A549 (cell line): ENCODE measurements around the gene RANBP2.

Experiments used
- EP300 ChIP-seq, 2 experiments: fragments of >200 bp; sonication (Bioruptor Twin); formaldehyde crosslinking; IDR thresholded peaks; 2 replicates in 1 of 2; 3 replicates in 1 of 2; pipeline ENCODE4 v1.6.1; 2016 to 2017
- RAD21 ChIP-seq, 2 experiments: fragments of >200 bp in 1 of 2; sonication (Bioruptor Twin) in 1 of 2; formaldehyde crosslinking in 1 of 2; IDR thresholded peaks in 1 of 2; conservative IDR thresholded peaks in 1 of 2; 2 replicates in 1 of 2; 3 replicates in 1 of 2; pipeline ENCODE4 v1.6.1; 2012 to 2018; ENCODE audit warnings: inconsistent platforms in 1 of 2
- SMC3 ChIP-seq: fragments of >200 bp; sonication (Bioruptor Twin); formaldehyde crosslinking; IDR thresholded peaks from 3 replicates; pipeline ENCODE4 v1.6.1; 2018; ENCODE audit warnings: inconsistent platforms
- ZFP36 ChIP-seq: fragments of 450-650 bp; IDR thresholded peaks from 2 replicates; pipeline ENCODE4 v1.6.1; 2014; ENCODE audit warnings: borderline replicate concordance; ENCODE audit not compliant: partially characterized antibody
- ZSCAN20 ChIP-seq: fragments of 250-450 bp; sonication (Bioruptor Pico); IDR thresholded peaks from 2 replicates; pipeline ENCODE4 v1.8.0; 2022; ENCODE audit warnings: mild to moderate bottlenecking, moderate library complexity
- TF ChIP-seq, protein P1 (sequence below): fragments of >200 bp; sonication (Bioruptor Twin); formaldehyde crosslinking; IDR thresholded peaks from 3 replicates; pipeline ENCODE4 v1.5.1; 2016
- TF ChIP-seq, protein P2 (sequence below): fragments of >200 bp; sonication (Bioruptor Twin); formaldehyde crosslinking; IDR thresholded peaks from 3 replicates; pipeline ENCODE4 v1.6.1; 2016
- TF ChIP-seq, protein P3 (sequence below): fragments of 450-650 bp; IDR thresholded peaks from 2 replicates; pipeline ENCODE4 v1.6.1; 2014; ENCODE audit warnings: antibody characterized with exemption
- TF ChIP-seq, protein P4 (sequence below): fragments of 250-450 bp; sonication (Bioruptor Pico); IDR thresholded peaks from 2 replicates; pipeline ENCODE4 v1.5.0; 2021; ENCODE audit warnings: mild to moderate bottlenecking, moderate library complexity, borderline replicate concordance

DNA sequence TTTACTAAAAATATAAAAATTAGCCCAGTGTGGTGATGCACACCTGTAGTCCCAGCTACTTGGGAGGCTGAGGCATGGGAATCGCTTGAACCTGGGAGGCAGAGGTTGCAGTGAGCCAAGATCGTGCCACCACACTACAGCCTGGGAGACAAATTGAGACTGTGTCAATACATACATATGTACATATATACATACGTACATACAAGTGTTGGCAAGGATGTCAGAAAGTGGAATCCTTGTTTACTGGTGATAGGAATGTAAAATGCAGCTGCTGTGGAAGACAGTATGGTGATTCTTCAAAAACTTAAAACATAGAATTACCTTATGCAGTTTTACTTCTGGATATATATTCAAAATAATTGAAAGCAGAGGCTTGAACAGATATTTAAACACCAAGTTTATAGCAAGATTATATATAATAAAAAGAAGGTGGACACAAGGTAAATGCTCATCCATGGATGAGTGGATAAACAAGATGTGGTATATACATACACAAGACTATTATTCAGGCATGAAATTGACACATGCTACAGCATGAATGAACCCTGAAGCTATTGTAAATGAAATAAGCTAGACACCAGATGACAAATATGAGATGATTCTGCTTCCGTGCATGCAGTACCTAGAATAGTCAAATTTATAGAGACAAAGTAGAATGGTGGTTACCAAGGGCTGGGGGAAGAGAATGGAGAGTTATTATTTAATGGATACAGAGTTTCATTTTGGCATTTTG is 110.5 kb downstream of the RANBP2 start:
- TF ChIP-seq, protein P1, sequence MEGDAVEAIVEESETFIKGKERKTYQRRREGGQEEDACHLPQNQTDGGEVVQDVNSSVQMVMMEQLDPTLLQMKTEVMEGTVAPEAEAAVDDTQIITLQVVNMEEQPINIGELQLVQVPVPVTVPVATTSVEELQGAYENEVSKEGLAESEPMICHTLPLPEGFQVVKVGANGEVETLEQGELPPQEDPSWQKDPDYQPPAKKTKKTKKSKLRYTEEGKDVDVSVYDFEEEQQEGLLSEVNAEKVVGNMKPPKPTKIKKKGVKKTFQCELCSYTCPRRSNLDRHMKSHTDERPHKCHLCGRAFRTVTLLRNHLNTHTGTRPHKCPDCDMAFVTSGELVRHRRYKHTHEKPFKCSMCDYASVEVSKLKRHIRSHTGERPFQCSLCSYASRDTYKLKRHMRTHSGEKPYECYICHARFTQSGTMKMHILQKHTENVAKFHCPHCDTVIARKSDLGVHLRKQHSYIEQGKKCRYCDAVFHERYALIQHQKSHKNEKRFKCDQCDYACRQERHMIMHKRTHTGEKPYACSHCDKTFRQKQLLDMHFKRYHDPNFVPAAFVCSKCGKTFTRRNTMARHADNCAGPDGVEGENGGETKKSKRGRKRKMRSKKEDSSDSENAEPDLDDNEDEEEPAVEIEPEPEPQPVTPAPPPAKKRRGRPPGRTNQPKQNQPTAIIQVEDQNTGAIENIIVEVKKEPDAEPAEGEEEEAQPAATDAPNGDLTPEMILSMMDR, result no peak
- TF ChIP-seq, protein P2, sequence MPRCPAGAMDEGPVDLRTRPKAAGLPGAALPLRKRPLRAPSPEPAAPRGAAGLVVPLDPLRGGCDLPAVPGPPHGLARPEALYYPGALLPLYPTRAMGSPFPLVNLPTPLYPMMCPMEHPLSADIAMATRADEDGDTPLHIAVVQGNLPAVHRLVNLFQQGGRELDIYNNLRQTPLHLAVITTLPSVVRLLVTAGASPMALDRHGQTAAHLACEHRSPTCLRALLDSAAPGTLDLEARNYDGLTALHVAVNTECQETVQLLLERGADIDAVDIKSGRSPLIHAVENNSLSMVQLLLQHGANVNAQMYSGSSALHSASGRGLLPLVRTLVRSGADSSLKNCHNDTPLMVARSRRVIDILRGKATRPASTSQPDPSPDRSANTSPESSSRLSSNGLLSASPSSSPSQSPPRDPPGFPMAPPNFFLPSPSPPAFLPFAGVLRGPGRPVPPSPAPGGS, result no peak
- TF ChIP-seq SMC3 (no peak), RAD21 (conservative IDR thresholded peaks at IDR 0.05 in 1 of 2, IDR thresholded peaks at IDR 0.05 in 1 of 2) (no peak), ZSCAN20 (CRISPR knock-in tag) (no peak), EP300 (IDR thresholded peaks at IDR 0.05) (no peak), ZFP36 (no peak)
- TF ChIP-seq, protein P3, sequence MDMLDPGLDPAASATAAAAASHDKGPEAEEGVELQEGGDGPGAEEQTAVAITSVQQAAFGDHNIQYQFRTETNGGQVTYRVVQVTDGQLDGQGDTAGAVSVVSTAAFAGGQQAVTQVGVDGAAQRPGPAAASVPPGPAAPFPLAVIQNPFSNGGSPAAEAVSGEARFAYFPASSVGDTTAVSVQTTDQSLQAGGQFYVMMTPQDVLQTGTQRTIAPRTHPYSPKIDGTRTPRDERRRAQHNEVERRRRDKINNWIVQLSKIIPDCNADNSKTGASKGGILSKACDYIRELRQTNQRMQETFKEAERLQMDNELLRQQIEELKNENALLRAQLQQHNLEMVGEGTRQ, result no peak
- TF ChIP-seq, protein P4, sequence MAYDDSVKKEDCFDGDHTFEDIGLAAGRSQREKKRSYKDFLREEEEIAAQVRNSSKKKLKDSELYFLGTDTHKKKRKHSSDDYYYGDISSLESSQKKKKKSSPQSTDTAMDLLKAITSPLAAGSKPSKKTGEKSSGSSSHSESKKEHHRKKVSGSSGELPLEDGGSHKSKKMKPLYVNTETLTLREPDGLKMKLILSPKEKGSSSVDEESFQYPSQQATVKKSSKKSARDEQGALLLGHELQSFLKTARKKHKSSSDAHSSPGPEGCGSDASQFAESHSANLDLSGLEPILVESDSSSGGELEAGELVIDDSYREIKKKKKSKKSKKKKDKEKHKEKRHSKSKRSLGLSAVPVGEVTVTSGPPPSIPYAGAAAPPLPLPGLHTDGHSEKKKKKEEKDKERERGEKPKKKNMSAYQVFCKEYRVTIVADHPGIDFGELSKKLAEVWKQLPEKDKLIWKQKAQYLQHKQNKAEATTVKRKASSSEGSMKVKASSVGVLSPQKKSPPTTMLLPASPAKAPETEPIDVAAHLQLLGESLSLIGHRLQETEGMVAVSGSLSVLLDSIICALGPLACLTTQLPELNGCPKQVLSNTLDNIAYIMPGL (CRISPR knock-in tag), result no peak
